Measurements from ENCODE around the gene RNF225. TPM values are rescaled to one million over a fixed set of nuclear protein-coding genes. Genes with fewer than 3 reads are reported as not detected.

The RNF225 gene
- total RNA-seq, 1 experiment from 2014 or later = 0.61 TPM

DNA sequence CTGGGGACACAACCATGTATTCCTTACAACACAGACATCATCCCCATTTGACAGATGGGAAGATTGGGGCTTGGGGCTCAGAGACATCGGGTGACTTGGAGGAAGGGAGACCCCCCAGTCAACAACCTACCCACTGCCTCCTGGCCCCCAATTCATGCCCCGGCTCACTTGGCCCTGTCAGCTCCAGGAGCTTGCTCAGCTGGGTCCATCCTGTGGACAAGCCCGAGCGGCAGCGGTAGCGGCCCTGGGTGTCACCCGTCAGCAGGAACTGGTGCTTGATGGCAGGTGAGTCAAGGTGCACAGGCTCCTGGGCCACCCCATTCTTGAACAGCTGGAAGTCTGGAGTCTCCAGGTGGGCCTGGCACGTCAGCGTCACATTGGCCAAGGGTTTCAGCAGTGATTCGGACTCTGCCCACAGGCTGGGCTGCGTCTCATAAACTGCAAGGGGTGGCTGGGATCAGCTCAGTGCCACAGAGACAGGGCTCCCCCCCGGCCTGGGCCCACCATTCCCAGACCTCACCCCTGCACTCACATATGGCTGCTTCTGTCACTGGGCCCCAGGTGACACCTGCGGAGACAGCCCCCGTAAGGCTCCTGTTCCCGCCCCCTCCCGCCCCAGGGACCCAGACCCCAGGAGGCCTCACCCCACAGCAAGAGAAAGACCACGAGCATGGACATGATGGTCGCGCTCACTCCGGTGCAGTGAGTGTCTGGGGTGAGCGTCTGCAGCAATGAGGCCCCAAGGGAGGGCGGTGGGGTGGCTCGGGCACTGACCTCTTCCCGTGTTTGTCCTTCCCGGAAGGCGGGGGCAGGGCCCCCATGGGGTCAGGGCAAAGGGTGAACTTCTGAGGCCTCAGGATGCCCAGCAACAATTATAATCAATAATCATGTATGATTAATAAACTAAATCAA, 42.4 kb upstream of the RNF225 start, which contains the start of gene A1BG:
TSS of gene A1BG (minus strand) at position 733 of the 912 bp plus-strand sequence. CDS start at position 678, 55 bp downstream.
- CTCF ChIA-PET = no interaction called here
- no TSS peak for BruUV-seq (replicated peaks)
- DNase-seq = no peak
- H3K27me3 Mint-ChIP-seq (ENCODE audit: unreplicated experiment) = peaks cover 50% of the 10 kb centered on the region
- H3K4me3 Mint-ChIP-seq (ENCODE audit: low read depth, unreplicated experiment) = no peak within 1 kb of the TSS
- no peak within 1 kb of the TSS for H3K27ac Mint-ChIP-seq (ENCODE audit: unreplicated experiment)
- peaks cover 10% of the 10 kb centered on the region for H3K4me1 Mint-ChIP-seq (ENCODE audit: low read depth, unreplicated experiment)
- intact Hi-C loops (cut with micrococcal nuclease; ENCODE audit: unreplicated experiment) = no loop called here
- TF ChIP-seq, protein P1, sequence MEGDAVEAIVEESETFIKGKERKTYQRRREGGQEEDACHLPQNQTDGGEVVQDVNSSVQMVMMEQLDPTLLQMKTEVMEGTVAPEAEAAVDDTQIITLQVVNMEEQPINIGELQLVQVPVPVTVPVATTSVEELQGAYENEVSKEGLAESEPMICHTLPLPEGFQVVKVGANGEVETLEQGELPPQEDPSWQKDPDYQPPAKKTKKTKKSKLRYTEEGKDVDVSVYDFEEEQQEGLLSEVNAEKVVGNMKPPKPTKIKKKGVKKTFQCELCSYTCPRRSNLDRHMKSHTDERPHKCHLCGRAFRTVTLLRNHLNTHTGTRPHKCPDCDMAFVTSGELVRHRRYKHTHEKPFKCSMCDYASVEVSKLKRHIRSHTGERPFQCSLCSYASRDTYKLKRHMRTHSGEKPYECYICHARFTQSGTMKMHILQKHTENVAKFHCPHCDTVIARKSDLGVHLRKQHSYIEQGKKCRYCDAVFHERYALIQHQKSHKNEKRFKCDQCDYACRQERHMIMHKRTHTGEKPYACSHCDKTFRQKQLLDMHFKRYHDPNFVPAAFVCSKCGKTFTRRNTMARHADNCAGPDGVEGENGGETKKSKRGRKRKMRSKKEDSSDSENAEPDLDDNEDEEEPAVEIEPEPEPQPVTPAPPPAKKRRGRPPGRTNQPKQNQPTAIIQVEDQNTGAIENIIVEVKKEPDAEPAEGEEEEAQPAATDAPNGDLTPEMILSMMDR (IDR thresholded peaks at IDR 0.05; ENCODE audit: unreplicated experiment) = no peak
- H3K9me3 Mint-ChIP-seq (ENCODE audit: low read depth, unreplicated experiment) = no peaks in the 10 kb centered on the region
- no peaks in the 10 kb centered on the region for H3K36me3 Mint-ChIP-seq (ENCODE audit: insufficient read depth, unreplicated experiment)

DNA sequence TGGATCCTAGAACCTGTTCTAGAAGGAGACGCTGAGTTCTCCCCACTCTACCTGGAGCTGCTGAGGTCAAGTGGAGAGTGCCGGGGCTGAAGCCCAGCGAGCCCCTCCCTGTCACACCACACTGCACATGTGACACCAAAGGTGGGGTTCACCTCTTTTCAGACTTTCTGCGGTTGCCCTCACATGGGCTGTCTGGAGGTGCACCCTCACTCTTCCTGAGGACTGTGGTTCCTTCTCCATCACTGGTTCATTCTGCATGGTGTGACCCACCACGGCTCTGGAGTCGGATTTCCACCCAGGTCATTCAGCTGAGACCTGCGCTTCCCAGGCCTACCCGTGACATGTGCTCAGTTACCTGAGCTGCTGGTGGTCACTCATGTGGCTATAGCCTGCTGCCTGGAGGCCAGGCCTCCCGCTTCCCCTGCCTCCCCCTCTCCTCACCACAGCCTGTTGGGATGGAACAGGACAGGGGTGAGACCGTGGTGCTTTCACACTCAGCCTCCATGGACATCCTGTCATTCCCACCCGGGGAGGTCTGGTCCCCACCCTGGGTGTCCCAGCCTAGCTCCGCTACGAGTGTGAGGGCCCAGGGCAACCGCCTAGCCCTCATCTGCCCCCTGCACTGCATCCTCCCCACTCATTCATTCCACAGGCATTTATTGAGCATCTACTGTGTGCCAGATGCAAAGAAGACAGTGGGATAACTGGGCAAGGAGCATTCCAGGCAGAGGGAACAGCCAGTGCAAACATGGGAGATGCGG, 41.6 kb upstream of the RNF225 start:
- CTCF ChIA-PET = no interaction called here

DNA sequence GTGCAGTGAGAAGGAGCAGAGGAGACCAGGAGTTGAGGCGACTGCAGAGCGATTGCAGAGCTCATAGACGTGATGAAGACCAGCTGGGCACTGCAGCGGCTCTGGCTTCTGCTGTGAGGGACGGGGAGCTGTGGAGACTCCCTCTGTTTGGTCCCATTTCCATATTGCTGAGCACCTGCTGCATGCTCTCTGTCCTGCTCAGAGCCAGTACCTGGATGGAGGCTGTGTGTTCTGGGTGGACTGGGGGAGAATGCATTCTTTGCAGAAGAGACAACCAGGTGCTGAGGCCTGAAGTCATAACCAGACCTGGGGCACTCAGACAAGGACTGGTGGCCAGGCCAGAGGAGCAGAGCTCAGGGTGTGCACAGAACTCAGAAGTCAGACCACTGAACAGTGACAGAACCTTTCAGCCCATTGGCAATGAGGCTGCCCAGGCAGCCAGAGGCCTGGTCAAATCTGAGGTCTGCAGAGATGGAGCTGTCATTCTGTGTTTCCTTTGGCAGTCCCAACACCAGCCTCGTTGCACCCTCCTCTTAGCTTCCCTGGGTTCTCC, 40.9 kb upstream of the RNF225 start:
- TF ChIP-seq, protein P1 (IDR thresholded peaks at IDR 0.05; ENCODE audit: unreplicated experiment) = no peak
- CTCF ChIA-PET = no interaction called here
- Mint-ChIP-seq H3K4me3 (ENCODE audit: low read depth, unreplicated experiment) (no peak overlapping the region), H3K27me3 (ENCODE audit: unreplicated experiment) (peaks cover 35% of the 10 kb centered on the region), H3K4me1 (ENCODE audit: low read depth, unreplicated experiment) (peaks cover 5% of the 10 kb centered on the region), H3K9me3 (ENCODE audit: low read depth, unreplicated experiment) (no peaks in the 10 kb centered on the region), H3K27ac (ENCODE audit: unreplicated experiment) (no peak overlapping the region), H3K36me3 (ENCODE audit: insufficient read depth, unreplicated experiment) (no peaks in the 10 kb centered on the region)
- DNase-seq = no peak
- intact Hi-C loops (cut with micrococcal nuclease; ENCODE audit: unreplicated experiment) = no loop called here
- no TSS peak for BruUV-seq (replicated peaks)

More for the DNA sequence above, 41.6 kb upstream of the RNF225 start:
- H3K4me1 Mint-ChIP-seq (ENCODE audit: low read depth, unreplicated experiment) = peaks cover 10% of the 10 kb centered on the region
- no TSS peak for BruUV-seq (replicated peaks)
- intact Hi-C loops (cut with micrococcal nuclease; ENCODE audit: unreplicated experiment) = no loop called here
- TF ChIP-seq, protein P1 (IDR thresholded peaks at IDR 0.05; ENCODE audit: unreplicated experiment) = no peak
- H3K9me3 Mint-ChIP-seq (ENCODE audit: low read depth, unreplicated experiment) = no peaks in the 10 kb centered on the region
- H3K27me3 Mint-ChIP-seq (ENCODE audit: unreplicated experiment) = peaks cover 42% of the 10 kb centered on the region
- H3K36me3 Mint-ChIP-seq (ENCODE audit: insufficient read depth, unreplicated experiment) = no peaks in the 10 kb centered on the region
- no peak for DNase-seq
- no peak overlapping the region for H3K4me3 Mint-ChIP-seq (ENCODE audit: low read depth, unreplicated experiment)
- H3K27ac Mint-ChIP-seq (ENCODE audit: unreplicated experiment) = no peak overlapping the region

DNA sequence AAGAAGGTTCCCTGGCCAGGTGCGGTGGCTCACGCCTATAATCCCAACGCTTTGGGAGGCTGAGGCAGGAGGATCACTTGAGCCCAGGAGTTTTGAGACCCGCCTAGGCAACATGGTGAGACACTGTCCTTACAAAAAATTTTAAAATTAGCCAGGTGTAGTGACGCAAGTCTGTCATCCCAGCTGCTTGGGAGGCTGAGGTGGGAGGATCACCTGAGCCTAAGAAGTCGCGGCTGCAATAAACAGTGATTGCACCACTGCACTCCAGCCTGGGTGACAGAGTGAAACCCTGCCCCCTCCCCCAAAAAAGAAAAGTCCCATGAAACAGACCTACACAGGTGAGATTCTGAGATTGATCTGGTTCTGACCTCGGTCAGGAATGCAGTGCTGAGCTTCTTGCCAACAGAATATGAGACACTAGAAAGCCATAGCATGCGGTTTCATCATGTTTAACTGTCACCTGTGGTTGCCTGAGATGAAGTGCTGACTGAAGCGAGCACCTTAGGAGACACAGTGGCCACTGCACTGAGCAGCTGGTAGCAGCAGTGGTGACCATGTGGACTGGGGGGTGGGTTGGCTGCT, 40.1 kb upstream of the RNF225 start:
- CTCF ChIA-PET = interaction anchor here (0.6 kb wide), 1 partner anchor 217 kb away, joined by 3 read pairs; no protein-coding TSS in a partner anchor
- Mint-ChIP-seq H3K27me3 (ENCODE audit: unreplicated experiment) (peaks cover 28% of the 10 kb centered on the region), H3K4me3 (ENCODE audit: low read depth, unreplicated experiment) (no peak overlapping the region), H3K4me1 (ENCODE audit: low read depth, unreplicated experiment) (no peaks in the 10 kb centered on the region), H3K27ac (ENCODE audit: unreplicated experiment) (no peak overlapping the region), H3K9me3 (ENCODE audit: low read depth, unreplicated experiment) (no peaks in the 10 kb centered on the region), H3K36me3 (ENCODE audit: insufficient read depth, unreplicated experiment) (no peaks in the 10 kb centered on the region)
- intact Hi-C loops (cut with micrococcal nuclease; ENCODE audit: unreplicated experiment) = no loop called here
- BruUV-seq (replicated peaks) = no TSS peak
- TF ChIP-seq, protein P1 (IDR thresholded peaks at IDR 0.05; ENCODE audit: unreplicated experiment) = no peak
- DNase-seq = no peak
